Measurements from ENCODE around the gene RBM38. TPM values are rescaled to one million over a fixed set of nuclear protein-coding genes. Genes with fewer than 3 reads are reported as not detected.

The RBM38 gene
- polyA plus RNA-seq, 1 donor, result 22.8 TPM

DNA sequence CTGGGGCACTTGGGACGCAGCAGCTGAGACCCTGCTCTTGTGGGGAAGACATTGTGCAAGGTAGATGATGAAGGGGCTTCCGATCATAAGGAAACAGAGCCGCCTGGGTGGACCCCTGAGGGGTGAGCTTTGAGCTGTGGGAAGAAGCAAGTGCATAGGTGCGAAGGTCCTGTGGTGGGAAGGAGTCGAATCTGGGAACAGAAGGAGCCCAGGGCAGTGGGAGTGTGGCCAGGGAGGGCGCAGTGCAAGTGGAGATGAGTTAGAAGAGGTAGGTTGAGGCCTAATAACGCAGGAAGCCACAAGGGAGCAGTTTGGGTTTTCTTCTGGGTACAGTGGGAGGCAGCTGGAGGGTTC is 10.3 kb downstream of the RBM38 start:
- DNase-seq, result no peak

DNA sequence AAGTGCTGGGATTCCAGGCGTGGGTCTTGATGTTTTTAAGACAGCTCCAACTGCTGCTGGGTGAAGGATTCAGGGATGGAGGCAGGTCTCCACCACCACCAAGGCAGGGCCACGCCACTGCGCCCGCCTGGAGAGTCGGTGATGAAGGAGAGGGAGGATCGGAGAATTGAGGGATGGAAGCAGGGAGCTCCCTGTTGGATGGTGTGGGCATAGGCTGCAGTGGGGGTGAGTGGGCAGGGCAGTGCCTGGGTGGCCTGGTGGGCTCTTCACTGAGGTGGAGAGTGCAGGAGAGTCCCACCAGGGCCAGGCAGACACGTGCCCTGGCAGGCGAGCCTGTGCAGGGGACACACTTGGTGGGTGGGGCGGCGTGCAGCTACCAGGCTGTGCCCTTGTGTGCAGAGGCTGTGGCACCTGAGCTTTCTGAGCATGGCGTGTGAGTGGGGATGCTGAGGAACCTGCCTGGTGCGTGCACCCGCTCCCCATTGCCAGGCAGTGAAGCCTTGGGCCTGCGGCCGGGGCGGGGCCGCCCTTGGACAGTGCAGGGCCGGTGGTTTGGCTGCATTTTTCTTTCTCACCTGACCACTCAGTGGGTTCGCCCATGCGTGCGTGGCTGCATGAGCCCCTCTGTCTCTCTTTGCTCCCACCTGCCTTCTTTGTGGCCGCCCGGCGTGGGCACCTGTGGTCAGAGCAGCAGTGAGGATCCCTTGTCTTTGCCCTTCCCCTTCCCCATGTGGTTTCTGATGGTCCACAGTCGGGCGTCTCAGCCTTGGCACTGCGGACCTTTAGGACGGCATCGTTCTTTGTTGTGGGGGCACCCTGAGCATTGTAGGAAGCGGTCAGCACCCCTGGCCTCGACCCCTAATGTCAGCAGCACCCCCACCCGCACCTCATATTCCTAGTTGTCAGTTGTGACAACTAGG is 11.3 kb downstream of the RBM38 start:
- DNase-seq, result no peak

DNA sequence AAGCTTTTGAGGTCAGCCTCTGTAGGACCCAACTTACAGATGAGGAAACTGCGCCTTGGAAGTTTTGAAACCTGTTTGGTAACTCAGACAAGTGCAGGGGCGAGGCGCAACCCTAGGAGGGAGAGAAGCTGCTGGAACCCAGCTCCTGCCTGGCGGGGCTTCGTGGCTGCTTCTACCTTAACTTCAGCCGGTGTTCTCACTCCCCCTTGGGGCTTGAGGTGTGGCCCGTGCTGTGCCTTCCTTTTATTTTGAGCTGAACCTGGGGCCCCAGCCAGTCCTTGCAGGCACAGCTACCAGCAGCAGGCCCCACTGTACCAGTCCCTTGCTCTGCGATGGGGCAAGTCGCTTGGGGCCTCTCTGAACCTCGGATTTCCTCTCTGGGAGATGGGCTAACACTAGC is 12.0 kb downstream of the RBM38 start:
- DNase-seq, result no peak

DNA sequence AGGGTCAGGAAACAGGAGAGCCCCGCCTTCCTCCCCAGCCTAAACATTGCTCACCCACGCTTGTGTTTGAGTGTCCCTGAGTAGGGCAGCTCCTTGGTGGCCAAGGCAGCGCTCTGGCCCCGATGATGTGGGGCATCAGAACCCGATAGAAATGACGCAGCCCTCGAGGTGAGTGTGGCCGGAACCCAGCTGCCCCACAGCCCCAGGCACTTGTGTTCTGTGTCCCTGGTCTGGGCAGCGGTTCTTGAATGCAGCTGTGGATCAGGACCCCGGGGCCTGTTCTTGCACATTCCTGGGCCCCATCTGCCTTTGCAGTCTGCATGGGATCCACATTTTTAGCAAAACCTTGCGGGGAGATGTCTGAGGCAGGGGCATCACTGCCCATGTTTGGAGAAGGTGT is 12.8 kb downstream of the RBM38 start:
- DNase-seq, result no peak

DNA sequence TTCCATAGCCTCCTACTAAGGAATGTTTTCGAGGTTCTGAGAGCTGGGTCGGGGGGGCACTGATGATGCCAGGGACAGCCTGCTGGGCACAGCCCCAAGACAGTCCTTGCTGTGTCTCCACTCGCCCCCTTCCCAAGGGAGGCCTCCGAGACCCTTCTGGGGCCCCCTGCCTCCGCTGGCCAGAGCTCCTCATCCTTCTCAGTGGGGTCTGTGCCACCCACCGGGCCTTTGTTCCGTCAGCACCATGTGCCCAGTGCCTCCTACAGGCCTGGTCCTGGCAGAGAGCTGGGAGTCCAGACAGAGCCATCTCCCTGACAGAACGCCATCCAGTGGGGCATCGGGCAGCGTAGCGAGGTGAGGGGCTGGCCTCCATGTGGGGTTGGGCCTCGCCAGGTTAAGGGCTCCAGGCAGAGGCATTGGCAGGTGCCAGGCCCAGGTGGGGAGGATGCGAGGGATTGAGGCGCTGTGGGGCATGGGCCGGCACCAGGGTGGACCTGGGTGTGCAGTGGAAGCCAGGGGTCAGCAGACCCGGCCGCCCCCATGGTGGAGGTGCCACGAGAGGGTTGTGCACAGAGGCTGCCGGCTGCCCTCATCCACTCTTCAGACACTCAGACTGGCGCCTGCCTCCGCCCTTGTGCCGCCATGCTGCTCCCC is 13.3 kb downstream of the RBM38 start:
- no peak for DNase-seq

DNA sequence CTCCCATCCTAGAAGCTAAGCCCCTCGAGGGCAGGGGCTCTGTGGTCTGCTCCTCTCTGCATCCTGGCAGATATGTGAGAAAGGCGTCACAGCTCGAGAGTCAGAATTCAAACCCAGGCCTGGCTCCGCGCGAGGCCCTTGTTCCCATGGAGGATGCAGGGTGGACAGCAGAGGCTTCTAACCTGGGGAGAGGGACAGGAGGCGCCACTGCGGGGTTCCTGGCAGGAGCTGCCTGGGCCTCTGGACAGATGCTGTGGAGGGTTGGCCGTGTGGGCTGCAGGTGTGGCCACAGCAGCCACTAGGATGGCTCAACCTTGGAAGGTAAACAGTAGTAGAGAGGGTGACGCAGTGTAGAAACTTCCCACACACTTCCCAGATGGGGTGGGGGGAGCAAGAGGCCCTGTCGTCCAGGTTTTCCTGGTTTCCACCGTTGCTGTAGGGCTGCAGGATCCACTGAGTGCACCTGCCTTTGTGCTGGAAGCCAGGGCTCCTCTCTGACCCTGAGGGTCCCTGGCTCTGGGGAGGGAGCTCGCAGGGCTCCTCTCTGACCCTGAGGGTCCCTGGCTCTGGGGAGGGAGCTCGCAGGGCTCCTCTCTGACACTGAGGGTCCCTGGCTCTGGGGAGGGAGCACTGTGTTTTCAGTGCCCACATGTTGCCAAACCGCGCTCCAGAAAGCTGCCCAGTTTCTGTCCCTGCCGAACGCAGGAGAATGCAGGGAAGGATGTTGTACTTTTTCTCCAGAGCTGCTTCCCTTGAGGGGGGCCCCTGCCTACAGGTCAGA is 14.2 kb downstream of the RBM38 start:
- no peak for DNase-seq

DNA sequence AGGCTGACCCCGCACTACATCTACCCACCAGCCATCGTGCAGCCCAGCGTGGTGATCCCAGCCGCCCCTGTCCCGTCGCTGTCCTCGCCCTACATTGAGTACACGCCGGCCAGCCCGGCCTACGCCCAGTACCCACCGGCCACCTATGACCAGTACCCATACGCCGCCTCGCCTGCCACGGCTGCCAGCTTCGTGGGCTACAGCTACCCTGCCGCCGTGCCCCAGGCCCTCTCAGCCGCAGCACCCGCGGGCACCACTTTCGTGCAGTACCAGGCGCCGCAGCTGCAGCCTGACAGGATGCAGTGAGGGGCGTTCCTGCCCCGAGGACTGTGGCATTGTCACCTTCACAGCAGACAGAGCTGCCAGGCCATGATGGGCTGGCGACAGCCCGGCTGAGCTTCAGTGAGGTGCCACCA is 16.4 kb downstream of the RBM38 start:
- no peak for DNase-seq

DNA sequence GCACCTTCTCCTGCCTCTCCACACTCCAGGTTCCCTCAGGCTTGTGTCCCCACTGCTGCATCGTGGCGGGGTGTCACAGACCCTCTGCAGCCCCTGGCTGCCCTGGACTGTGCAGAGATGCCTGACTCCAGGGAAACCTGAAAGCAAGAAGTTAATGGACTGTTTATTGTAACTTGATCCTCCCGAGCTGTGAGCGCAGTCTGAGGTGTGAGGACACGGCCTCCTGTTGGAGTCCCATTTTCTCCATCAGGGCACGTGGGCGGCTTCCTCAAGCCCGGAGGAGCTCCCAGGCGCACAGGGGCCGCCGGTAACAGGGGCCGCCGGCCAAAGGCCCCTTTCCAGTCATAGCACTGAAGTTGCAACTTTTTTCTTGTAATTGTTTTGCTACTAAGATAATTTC is 16.9 kb downstream of the RBM38 start:
- no peak for DNase-seq

DNA sequence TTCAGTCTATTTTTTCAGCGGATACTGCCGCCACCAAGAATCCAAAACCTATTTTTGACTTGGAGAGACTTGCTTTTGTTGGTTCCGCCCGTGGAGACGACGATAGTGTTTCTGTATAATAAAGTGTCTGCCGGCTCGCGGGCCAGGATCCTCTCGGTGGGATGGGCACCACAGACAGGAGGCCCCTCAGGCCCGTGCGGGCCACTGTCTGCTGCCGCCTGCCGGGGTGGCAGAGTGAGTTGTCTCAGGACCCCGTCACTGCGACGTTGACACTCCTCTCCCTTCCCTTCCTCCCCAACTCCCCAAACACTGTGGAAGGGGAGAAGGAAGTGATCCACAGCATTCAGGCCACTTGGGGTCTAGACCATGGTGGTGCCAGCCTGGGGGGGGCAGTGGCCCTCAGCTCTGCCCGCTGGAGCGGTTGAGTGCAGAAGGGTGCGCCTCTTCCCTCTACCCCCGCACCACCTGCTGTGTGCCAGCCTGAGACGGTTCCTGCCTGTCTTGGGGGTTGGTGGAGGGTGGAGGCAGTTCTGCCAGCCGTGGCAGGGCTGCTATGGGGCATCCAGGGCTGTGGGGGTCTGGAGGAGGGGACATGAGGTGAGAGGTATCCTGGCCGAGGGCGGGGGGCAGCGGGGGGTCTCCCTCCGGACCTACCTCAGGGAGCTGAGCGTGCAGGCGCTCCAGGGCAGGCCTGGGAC is 17.5 kb downstream of the RBM38 start:
- DNase-seq, result no peak

DNA sequence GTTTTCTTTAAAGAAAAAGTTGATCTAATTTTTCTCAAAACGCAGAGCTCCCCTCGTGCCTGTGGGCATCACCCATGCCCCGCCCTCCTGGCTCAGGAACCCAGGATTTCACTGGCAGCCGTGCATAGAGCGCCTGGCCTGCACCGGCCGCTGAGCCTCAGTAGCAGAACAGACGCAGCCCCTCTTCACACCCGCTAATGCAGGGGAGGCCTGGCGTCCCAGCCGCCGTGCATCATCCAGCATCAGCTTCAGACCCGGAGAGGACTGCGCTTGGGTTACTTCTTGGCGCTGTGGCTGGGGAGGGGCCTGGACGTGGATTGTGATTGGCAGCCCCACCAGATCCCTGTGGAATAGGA is 18.1 kb downstream of the RBM38 start:
- DNase-seq, result no peak

DNA sequence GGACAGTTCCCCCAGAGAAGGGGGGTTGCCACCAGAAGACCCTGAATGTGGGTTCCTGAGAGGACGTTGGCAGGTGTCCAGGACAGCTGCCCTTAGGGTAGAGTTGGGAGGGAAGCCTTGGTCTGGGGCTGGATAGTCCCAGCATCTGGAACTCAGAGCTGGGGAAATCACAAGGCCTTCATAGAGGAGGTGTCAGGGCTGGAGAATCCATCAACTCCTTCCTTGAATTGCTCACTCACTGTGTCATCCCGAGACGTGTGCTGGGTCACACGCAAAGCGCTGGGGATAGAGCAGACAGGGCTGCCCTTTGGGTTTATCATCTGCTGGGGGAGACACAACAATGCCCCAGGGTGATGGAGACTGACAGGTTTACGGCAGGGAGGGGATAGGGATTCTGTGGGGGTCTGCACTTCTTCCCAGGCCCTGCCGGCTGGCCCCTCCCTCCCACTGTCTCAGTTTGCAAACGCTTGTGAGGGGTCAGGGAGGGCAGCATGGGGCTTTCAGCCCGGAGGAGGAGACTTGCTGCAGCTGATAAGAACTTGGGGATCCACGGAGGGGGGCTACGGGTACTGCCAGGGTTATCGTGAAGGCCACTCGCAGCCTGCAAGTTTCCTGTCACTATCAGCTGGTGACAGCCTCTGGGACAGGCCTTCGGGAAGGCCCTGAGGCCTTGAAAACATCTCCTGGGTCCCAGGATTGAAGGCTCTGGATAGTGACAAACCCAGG is 18.6 kb downstream of the RBM38 start:
- DNase-seq, result no peak

DNA sequence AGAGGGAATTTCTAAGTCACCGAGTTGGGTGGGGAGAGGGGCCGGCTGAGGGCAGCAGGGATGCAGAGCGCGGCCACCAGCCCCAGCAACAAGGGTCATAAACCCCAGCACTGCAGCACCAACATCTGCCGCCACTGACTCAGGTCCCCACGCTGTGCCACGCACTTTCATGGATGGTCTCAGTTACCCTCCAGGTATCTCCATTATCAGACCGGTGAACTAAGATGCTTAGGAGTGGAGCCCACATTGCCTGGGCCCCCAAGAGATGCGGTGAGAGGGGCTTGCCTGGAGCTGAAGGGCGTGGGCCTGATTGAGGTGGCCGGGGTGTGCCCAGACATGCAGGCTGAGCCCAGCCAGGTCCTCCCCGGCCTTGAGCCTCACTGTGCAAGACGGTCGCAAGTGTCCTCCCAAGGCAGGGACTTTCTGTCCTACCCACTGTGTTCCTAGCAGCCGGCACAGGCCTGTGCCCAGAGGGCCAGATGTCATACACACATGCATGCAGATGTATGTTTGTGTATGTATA is 19.3 kb downstream of the RBM38 start:
- no peak for DNase-seq

DNA sequence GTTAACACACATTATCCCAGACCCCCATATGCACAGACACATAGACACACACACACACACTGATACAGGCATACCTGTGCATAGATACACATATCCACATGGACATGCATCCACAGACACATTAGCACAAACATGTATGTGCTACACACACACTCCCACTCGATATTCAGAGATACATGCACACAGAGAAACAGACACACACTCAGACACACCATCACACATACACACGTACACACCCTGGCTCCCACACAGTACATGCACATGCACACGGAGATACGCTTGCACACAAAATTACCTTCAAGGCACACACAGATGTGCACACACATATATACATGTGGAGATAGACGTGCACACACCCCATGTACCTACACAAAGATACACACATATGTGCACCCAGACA is 19.7 kb downstream of the RBM38 start:
- DNase-seq, result no peak

DNA sequence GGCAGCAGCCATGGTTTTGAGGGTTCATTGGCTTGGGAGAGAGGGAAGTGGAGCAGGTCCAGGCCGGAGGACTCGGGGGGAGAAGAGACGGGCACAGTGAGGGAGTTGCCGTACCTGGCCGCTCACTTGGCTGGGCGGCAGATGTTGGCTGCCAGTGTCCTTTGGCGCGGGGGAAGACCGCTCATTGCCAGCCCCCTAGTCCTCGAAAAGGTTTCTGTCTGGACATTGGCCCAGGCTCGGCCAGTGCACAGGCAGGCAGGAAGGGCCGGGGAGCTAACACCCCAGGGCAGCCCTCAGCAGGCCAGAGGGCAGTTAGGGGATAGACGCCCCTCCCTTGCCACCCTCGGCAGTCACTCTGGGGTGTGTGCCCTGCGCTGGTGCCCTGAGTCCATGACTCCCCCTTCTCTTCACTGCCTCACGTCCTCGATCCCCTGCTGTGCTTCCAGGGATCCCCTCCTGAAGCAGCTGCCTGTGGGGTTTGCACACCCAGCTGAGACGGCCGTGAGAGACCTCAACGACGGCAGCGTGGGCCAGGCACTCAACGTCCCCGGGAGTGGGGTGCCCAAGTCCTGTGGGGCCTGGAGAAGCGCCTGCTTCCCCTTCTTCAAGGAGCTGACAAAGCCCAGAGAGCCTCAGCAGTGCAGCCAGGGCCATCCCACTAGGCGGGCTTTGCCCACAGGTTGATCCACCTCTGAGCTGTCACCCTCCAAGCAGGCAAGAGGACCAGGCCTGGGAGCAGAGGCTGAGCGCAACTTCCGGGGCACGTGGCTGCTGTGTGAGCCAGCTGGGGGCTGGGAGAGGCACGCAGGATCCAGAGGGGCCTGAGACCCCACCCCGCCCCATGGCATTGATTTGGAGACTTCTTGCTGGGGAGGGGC is 20.4 kb downstream of the RBM38 start:
- no peak for DNase-seq

DNA sequence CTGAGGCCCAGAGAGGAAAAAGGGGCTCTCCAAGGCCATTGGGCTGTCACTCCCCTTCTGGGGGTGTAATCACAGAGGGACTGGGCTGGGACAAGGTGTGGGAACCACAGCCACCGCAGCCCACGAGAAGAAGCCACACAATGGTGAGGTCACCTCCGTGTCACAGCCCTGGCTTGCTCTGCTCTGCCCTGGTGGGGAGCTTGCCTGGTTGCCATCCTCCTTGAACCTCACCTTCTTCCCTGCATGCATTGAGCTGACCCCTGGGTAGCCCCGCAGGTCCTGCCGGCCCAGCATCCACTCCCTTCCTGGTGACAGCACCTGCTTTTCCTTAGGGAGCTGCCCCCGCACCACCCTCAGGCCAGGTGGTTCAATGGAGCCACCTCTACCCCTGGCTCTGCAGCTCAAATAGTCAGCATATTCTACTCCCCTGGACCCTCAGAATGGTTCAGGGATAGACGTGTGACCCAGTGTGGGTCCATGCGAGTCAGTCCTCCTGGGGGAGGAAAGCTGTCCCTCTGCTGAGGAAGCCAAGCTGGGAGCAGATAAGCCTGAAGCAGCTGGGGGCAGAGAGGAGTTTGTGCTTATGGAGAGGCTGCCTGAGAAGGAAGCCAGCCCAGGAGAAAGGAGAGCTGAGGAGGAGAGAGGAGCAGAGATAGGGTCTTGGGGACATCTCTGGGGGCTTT is 21.3 kb downstream of the RBM38 start:
- DNase-seq, result no peak

DNA sequence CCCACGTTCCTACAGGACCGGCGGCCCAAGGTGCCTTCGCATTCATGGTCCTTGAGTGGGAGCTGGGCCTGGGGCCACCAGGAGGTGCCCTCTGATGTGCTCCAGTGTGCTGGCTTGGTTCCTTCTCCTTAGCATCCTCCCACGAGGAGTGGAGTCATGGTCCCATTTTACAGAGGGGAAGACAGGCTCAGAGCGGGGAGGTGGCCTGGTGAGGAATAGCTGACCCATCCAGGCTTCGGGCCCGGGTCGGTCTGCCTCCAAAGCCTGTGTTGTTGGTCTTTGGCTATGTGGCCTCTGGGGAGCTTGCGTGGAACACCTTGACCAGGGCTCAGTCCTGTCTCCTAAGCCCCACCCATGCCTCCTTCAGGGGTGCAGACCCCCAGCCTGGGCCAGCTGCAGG is 22.8 kb downstream of the RBM38 start:
- no peak for DNase-seq

DNA sequence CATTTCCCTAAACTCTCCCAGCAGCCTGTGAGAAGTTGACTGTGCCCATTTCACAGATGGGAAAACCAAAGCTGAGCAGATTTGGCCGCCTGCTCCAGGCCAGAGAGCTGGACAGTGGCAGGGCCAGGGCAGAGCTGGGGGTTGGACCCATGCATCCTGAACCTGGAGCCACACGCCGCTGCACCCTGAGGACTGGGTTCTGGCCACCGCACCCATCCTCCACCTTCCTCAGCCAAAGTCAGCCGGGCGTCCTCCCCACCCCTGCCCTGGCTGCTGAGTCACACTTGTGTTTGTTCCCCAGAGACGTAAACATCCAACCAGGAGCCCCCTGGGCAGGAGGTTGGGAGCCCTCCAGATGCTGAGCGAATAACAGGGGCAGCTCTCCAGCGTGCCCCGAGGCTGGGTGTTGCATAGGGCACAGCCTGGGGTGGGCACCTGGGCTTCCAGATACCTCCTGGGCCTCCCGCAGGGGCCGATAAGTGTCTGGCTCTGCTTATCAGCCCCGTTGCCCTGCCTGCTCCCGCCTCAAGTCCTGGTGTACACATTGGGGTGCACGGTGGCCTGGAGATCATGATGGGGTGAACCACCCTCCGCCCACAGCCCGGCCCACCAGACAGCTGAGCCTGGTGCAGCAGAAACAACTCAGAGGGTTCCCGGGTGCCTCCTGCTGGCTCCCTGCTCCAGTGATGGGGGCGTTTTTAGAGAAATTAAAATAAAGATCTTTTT is 23.8 kb downstream of the RBM38 start:
- DNase-seq, result no peak

DNA sequence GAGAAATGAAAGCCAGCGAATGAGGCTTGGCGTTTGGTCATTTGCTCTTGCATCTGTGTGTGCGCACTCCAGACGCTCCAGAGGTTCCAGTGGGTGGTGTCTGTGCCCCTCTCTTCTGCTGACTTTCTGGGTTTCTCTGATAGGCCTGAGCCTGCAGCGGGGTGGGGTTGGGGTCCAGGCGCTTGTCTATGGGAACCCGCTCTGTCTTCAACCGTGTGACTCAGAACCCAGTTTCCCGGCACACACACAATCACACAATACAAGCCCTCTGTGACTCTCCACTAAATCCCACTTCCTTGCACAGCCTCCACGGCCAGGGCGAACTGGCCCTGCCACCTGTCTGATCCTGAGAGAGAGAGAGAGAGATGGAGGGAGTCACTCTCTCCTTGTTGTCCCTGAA is 24.6 kb downstream of the RBM38 start:
- no peak for DNase-seq

Data from left kidney (tissue), 2 donors.